ENCODE results near the gene PRPF6.

Gene PRPF6

DNA sequence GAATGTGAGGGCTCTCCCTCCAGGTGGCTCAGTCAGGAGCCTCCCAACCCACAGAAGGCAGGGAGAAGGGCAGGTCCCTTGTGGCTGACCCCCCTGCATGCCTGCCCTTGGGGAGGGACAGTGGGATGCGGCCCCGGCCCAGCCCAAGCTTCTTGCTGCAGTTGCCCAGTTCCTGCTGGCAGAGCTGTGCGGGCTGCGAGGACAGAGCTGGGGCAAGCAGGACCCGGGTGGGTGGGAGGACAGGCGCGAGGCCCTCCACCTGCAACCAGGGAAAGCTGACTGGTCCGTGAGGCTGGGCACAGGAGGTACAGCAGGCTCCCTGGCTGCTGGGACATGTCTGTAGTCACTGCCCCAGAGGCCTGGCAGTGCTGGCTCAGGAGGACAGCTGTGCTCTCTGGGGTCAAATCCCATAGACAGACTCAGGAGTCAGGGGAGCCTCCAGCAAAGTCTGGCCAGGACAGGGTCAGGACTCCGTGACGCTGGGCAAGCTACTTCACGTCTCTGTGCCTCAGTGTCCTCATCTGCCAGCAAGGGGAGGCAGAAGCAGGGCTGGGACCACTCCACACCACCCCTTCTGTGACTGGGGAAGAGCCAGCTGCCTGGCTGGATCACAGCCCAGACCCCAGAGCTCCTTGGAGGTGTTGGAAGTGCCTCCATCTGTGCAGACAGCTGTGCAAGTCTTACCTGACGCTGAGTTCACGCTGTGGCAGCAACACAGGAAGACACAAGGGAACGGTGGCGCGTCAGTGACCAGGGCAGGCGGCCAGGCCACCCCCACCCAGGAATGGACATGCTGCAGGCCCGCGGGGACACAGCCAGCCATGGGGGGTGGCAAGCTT, 37.7 kb upstream of the PRPF6 start:
- Histone ChIP-seq H3K9me3 (ENCODE audit: control insufficient read depth, low read length) (no peaks in the 10 kb centered on the region), H2BK15ac (ENCODE audit: low read depth, poor library complexity, severe bottlenecking) (no peak overlapping the region), H3K4me3 (ENCODE audit: insufficient read depth in 1 of 2, low read depth in 1 of 2, low read length in 2 of 2) (no peak overlapping the region), H3K79me1 (replicated peaks; ENCODE audit: low read length, poor library complexity, severe bottlenecking) (peaks cover 42% of the 10 kb centered on the region), H2AFZ (ENCODE audit: low read depth, low read length) (no peak overlapping the region), H2BK12ac (ENCODE audit: low read length in 2 of 2) (no peak overlapping the region), H3K18ac (ENCODE audit: low read depth in 1 of 2, low read length in 2 of 2) (no peak overlapping the region), H4K91ac (ENCODE audit: low read length) (no peak overlapping the region), H3K9ac (ENCODE audit: low read length) (no peak overlapping the region), H3K4ac (ENCODE audit: low read depth in 1 of 2, low read length in 2 of 2) (no peak overlapping the region), H3K27ac (ENCODE audit: low read length, poor library complexity, severe bottlenecking) (no peak overlapping the region), H2BK5ac (ENCODE audit: low read depth, low read length, poor library complexity, severe bottlenecking) (no peak overlapping the region), H2AK5ac (ENCODE audit: low read length, severe bottlenecking) (no peak overlapping the region), H3K36me3 (ENCODE audit: control insufficient read depth in 1 of 2, insufficient read depth in 2 of 2, low read depth in 1 of 2, low read length in 2 of 2) (peaks cover 59 to 93% of the 10 kb centered on the region in 2 experiments), H4K8ac (ENCODE audit: low read length) (no peak overlapping the region), H3K23ac (ENCODE audit: low read length in 2 of 2) (no peak overlapping the region), H2BK120ac (ENCODE audit: low read depth, low read length) (no peak overlapping the region), H3K4me1 (ENCODE audit: control insufficient read depth, insufficient read depth, low read depth, low read length) (peaks cover 11% of the 10 kb centered on the region), H3K14ac (ENCODE audit: low read length in 2 of 2) (no peak overlapping the region), H3K27me3 (ENCODE audit: control insufficient read depth in 1 of 2, insufficient read depth in 1 of 2, low read length in 2 of 2) (no peaks in the 10 kb centered on the region), H3K4me2 (ENCODE audit: low read length, poor library complexity, severe bottlenecking) (no peak overlapping the region)
- WGBS, result 96% methylated on average over 19 of the region's 19 CpGs
- DNase-seq, result no peak

DNA sequence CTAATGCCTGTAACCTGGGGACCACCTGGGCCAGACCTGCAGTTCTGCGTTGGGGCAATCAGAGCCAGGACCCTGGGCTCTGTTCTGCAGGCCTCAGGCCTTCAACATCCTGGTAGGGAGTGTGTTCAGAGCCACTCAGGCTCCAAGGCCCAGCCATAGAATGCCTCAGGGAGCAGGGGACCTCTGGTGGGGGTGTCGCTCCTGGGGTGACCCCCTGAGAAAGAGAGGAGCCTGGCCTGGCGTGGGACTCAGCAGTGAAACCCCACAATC, 37.2 kb upstream of the PRPF6 start:
- Histone ChIP-seq H2AFZ (ENCODE audit: low read depth, low read length) (no peak overlapping the region), H3K27me3 (ENCODE audit: control insufficient read depth in 1 of 2, insufficient read depth in 1 of 2, low read length in 2 of 2) (no peaks in the 10 kb centered on the region), H2AK5ac (ENCODE audit: low read length, severe bottlenecking) (no peak overlapping the region), H2BK12ac (ENCODE audit: low read length in 2 of 2) (no peak overlapping the region), H3K4me3 (ENCODE audit: insufficient read depth in 1 of 2, low read depth in 1 of 2, low read length in 2 of 2) (no peak overlapping the region), H4K91ac (ENCODE audit: low read length) (no peak overlapping the region), H3K4me2 (ENCODE audit: low read length, poor library complexity, severe bottlenecking) (no peak overlapping the region), H3K9me3 (ENCODE audit: control insufficient read depth, low read length) (no peaks in the 10 kb centered on the region), H4K8ac (ENCODE audit: low read length) (no peak overlapping the region), H2BK15ac (ENCODE audit: low read depth, poor library complexity, severe bottlenecking) (no peak overlapping the region), H3K14ac (ENCODE audit: low read length in 2 of 2) (no peak overlapping the region), H3K23ac (ENCODE audit: low read length in 2 of 2) (no peak overlapping the region), H3K4ac (ENCODE audit: low read depth in 1 of 2, low read length in 2 of 2) (no peak overlapping the region), H3K36me3 (ENCODE audit: control insufficient read depth in 1 of 2, insufficient read depth in 2 of 2, low read depth in 1 of 2, low read length in 2 of 2) (peaks cover 59 to 90% of the 10 kb centered on the region in 2 experiments), H3K79me1 (replicated peaks; ENCODE audit: low read length, poor library complexity, severe bottlenecking) (peaks cover 40% of the 10 kb centered on the region), H3K27ac (ENCODE audit: low read length, poor library complexity, severe bottlenecking) (no peak overlapping the region), H2BK120ac (ENCODE audit: low read depth, low read length) (no peak overlapping the region), H3K9ac (ENCODE audit: low read length) (no peak overlapping the region), H3K18ac (ENCODE audit: low read depth in 1 of 2, low read length in 2 of 2) (no peak overlapping the region), H2BK5ac (ENCODE audit: low read depth, low read length, poor library complexity, severe bottlenecking) (no peak overlapping the region), H3K4me1 (ENCODE audit: control insufficient read depth, insufficient read depth, low read depth, low read length) (peaks cover 16% of the 10 kb centered on the region)
- DNase-seq, result no peak
- WGBS, result 97% methylated on average over 3 of the region's 3 CpGs

DNA sequence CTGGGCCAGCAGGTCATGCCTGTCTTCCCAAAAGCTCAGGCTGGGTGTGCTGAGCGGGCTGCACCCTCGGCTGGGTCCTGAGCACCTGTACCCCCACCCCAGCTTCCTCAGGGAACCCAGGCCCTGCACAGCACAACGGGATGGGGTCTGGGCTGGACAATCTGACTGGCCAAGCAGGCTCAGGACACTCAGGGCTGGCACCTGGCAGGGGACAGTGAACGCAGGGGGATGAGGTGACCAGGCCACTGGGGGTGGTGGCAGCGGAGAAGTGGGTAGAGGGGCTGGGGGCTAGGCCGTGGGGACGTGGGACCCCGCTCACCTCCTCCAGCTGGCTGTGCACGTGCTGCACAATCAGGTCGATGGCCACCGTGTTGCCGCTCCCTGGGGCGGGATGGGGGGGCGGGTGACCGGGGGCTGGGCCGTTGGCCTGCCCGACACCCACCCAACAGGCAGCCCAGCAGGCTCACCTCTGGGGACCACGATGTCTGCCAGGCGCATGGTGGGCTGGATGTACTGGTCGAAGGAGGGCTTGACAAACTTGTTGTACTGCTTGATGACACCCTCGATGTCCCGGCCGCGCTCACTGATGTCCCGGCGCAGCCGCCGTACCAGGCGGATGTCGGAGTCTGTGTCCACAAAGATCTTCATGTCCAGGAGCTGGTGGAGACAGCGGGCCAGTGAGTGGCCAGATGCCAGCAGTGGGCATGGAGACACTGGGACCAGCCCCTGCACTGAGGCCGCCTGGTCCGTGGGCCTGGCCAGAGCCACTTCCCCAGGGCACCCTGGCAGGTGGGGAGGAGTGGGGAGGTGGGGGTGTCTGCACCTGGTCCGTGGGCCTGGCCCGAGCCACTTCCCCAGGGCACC, 36.6 kb upstream of the PRPF6 start:
- Histone ChIP-seq H3K4me2 (ENCODE audit: low read length, poor library complexity, severe bottlenecking) (no peak overlapping the region), H2BK120ac (ENCODE audit: low read depth, low read length) (no peak overlapping the region), H2BK12ac (ENCODE audit: low read length in 2 of 2) (no peak overlapping the region), H3K9ac (ENCODE audit: low read length) (no peak overlapping the region), H3K79me1 (replicated peaks; ENCODE audit: low read length, poor library complexity, severe bottlenecking) (peaks cover 35% of the 10 kb centered on the region), H3K18ac (ENCODE audit: low read depth in 1 of 2, low read length in 2 of 2) (no peak overlapping the region), H3K36me3 (ENCODE audit: control insufficient read depth in 1 of 2, insufficient read depth in 2 of 2, low read depth in 1 of 2, low read length in 2 of 2) (peaks cover 59 to 85% of the 10 kb centered on the region in 2 experiments), H4K8ac (ENCODE audit: low read length) (no peak overlapping the region), H3K4me3 (ENCODE audit: insufficient read depth in 1 of 2, low read depth in 1 of 2, low read length in 2 of 2) (no peak overlapping the region), H3K4me1 (ENCODE audit: control insufficient read depth, insufficient read depth, low read depth, low read length) (peaks cover 22% of the 10 kb centered on the region), H3K27ac (ENCODE audit: low read length, poor library complexity, severe bottlenecking) (no peak overlapping the region), H3K23ac (ENCODE audit: low read length in 2 of 2) (no peak overlapping the region), H4K91ac (ENCODE audit: low read length) (no peak overlapping the region), H3K9me3 (ENCODE audit: control insufficient read depth, low read length) (no peaks in the 10 kb centered on the region), H2AFZ (ENCODE audit: low read depth, low read length) (no peak overlapping the region), H2BK15ac (ENCODE audit: low read depth, poor library complexity, severe bottlenecking) (no peak overlapping the region), H3K4ac (ENCODE audit: low read depth in 1 of 2, low read length in 2 of 2) (no peak overlapping the region), H2AK5ac (ENCODE audit: low read length, severe bottlenecking) (no peak overlapping the region), H2BK5ac (ENCODE audit: low read depth, low read length, poor library complexity, severe bottlenecking) (no peak overlapping the region), H3K14ac (ENCODE audit: low read length in 2 of 2) (no peak overlapping the region), H3K27me3 (ENCODE audit: control insufficient read depth in 1 of 2, insufficient read depth in 1 of 2, low read length in 2 of 2) (no peaks in the 10 kb centered on the region)
- DNase-seq, result no peak
- WGBS, result 96% methylated on average over 35 of the region's 35 CpGs

- Histone ChIP-seq H3K4ac (ENCODE audit: low read depth in 1 of 2, low read length in 2 of 2) (no peak overlapping the region), H3K14ac (ENCODE audit: low read length in 2 of 2) (no peak overlapping the region), H2AFZ (ENCODE audit: low read depth, low read length) (no peak overlapping the region), H2BK5ac (ENCODE audit: low read depth, low read length, poor library complexity, severe bottlenecking) (no peak overlapping the region), H4K91ac (ENCODE audit: low read length) (no peak overlapping the region), H3K79me1 (replicated peaks; ENCODE audit: low read length, poor library complexity, severe bottlenecking) (peaks cover 34% of the 10 kb centered on the region), H3K4me1 (ENCODE audit: control insufficient read depth, insufficient read depth, low read depth, low read length) (peaks cover 30% of the 10 kb centered on the region), H3K4me3 (ENCODE audit: insufficient read depth in 1 of 2, low read depth in 1 of 2, low read length in 2 of 2) (no peak overlapping the region), H3K9ac (ENCODE audit: low read length) (no peak overlapping the region), H3K27me3 (ENCODE audit: control insufficient read depth in 1 of 2, insufficient read depth in 1 of 2, low read length in 2 of 2) (no peaks in the 10 kb centered on the region), H2BK15ac (ENCODE audit: low read depth, poor library complexity, severe bottlenecking) (no peak overlapping the region), H3K23ac (ENCODE audit: low read length in 2 of 2) (no peak overlapping the region), H3K9me3 (ENCODE audit: control insufficient read depth, low read length) (no peaks in the 10 kb centered on the region), H2AK5ac (ENCODE audit: low read length, severe bottlenecking) (no peak overlapping the region), H4K8ac (ENCODE audit: low read length) (no peak overlapping the region), H3K4me2 (ENCODE audit: low read length, poor library complexity, severe bottlenecking) (no peak overlapping the region), H2BK120ac (ENCODE audit: low read depth, low read length) (no peak overlapping the region), H2BK12ac (ENCODE audit: low read length in 2 of 2) (no peak overlapping the region), H3K27ac (ENCODE audit: low read length, poor library complexity, severe bottlenecking) (no peak overlapping the region), H3K36me3 (ENCODE audit: control insufficient read depth in 1 of 2, insufficient read depth in 2 of 2, low read depth in 1 of 2, low read length in 2 of 2) (peaks cover 51 to 83% of the 10 kb centered on the region in 2 experiments), H3K18ac (ENCODE audit: low read depth in 1 of 2, low read length in 2 of 2) (no peak overlapping the region)
- no peak for DNase-seq
- 97% methylated on average over 17 of the region's 17 CpGs for WGBS
Observed at GRCh38 chr20:63945031-63945658, 35.8 kb upstream of the PRPF6 start.

All from mesenchymal stem cell (in vitro differentiated cells and primary cell).